ENCODE results near the gene TMA7. TPM values are rescaled to one million over a fixed set of nuclear protein-coding genes. Genes with fewer than 3 reads are reported as not detected.

TMA7 gene
- total and polyA plus RNA-seq, 4 donors = 152 to 985 (median 239) TPM

DNA sequence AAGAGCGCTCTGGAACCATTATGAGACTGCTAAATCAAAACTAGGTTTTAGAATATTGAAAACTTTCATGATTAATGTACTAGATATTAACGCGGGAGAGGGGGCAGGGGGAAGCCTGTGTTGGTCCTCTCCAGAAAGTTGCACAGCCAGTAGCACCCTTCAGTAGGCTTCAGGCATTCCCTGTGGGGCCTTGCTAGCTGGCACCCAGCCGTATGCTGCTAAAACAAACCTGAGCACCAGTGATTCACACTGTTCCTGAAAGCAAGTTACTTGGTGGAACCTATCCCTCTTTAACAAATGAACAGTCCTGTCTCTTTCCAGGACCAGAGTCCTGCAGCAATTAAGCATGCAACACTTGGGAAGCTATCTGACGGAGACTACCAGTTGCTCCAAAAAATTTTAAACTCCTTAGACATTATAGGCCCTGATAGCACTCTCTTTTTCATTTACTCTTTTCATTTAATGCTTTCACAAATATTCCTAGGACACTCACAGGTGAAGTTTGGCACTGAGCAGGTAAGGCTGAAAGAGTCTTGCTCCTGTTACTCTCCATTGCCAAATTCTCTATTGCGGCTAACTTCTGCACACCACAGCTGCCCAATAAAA is 5.3 kb downstream of the TMA7 start:
- H3K36me3 ChIP-seq (ENCODE audit: control insufficient read depth in 4 of 4, insufficient read depth in 4 of 4, low read length in 4 of 4) = peaks cover 0 to 13% (median 7%) of the 10 kb centered on the region in 4 donors
- H3K4me3 ChIP-seq = no peak overlapping the region
- H3K27ac ChIP-seq (ENCODE audit: low read depth in 1 of 2, low read length in 1 of 2) = no peak overlapping the region
- no peak for DNase-seq
- H3K9ac ChIP-seq (ENCODE audit: insufficient read depth in 1 of 2, low read length in 2 of 2) = no peak overlapping the region
- no peak for ATAC-seq (ENCODE audit: insufficient read depth, low FRiP score)
- no peaks in the 10 kb centered on the region for H3K27me3 ChIP-seq (ENCODE audit: control insufficient read depth in 3 of 3, insufficient read depth in 3 of 3, low read length in 2 of 3)
- TF ChIP-seq, protein P1, sequence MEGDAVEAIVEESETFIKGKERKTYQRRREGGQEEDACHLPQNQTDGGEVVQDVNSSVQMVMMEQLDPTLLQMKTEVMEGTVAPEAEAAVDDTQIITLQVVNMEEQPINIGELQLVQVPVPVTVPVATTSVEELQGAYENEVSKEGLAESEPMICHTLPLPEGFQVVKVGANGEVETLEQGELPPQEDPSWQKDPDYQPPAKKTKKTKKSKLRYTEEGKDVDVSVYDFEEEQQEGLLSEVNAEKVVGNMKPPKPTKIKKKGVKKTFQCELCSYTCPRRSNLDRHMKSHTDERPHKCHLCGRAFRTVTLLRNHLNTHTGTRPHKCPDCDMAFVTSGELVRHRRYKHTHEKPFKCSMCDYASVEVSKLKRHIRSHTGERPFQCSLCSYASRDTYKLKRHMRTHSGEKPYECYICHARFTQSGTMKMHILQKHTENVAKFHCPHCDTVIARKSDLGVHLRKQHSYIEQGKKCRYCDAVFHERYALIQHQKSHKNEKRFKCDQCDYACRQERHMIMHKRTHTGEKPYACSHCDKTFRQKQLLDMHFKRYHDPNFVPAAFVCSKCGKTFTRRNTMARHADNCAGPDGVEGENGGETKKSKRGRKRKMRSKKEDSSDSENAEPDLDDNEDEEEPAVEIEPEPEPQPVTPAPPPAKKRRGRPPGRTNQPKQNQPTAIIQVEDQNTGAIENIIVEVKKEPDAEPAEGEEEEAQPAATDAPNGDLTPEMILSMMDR (IDR thresholded peaks at IDR 0.05; ENCODE audit: control extremely low read depth, extremely low read depth) = no peak
- H3K9me3 ChIP-seq (ENCODE audit: control insufficient read depth in 4 of 4, insufficient read depth in 3 of 4, low read length in 3 of 4) = no peaks in the 10 kb centered on the region
- 73 to 89% methylated on average over 6 of the region's 6 CpGs for whole genome bisulfite sequencing, 2 donors
- peaks cover 0 to 25% (median 5%) of the 10 kb centered on the region in 5 donors for H3K4me1 ChIP-seq (ENCODE audit: control insufficient read depth in 5 of 5, insufficient read depth in 5 of 5, low read length in 5 of 5)

DNA sequence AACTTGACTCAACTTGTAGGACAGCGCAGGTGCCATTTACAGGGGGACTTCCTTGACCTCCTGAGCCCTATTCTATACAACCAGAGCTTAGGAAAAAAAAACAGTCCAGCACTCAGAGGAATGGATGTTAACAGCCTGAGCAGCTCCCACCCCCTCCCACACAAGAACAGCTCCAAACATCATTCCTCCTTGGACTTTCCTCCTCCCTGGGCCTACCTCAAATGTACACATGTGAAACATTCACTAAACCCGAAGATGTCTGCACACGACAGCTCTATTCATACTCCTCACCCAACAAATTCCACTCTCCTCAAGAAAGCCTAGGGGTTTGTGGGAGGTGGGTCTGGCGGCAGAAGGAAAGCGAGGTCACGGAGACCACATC is 6.0 kb downstream of the TMA7 start:
- TF ChIP-seq, protein P1 (IDR thresholded peaks at IDR 0.05; ENCODE audit: control extremely low read depth, extremely low read depth) = no peak
- H3K36me3 ChIP-seq (ENCODE audit: control insufficient read depth in 4 of 4, insufficient read depth in 4 of 4, low read length in 4 of 4) = peaks cover 0 to 13% (median 7%) of the 10 kb centered on the region in 4 donors
- H3K27me3 ChIP-seq (ENCODE audit: control insufficient read depth in 3 of 3, insufficient read depth in 3 of 3, low read length in 2 of 3) = no peaks in the 10 kb centered on the region
- ATAC-seq (ENCODE audit: insufficient read depth, low FRiP score) (no peak), DNase-seq (no peak)
- peaks cover 0 to 25% (median 5%) of the 10 kb centered on the region in 5 donors for H3K4me1 ChIP-seq (ENCODE audit: control insufficient read depth in 5 of 5, insufficient read depth in 5 of 5, low read length in 5 of 5)
- peak overlapping the region; percentile 80 for H3K4me3 ChIP-seq
- H3K9me3 ChIP-seq (ENCODE audit: control insufficient read depth in 4 of 4, insufficient read depth in 3 of 4, low read length in 3 of 4) = no peaks in the 10 kb centered on the region
- H3K9ac ChIP-seq (ENCODE audit: insufficient read depth in 1 of 2, low read length in 2 of 2) = peak overlapping the region; percentile 56 to 75
- peak overlapping the region; percentile 91 to 97 for H3K27ac ChIP-seq (ENCODE audit: low read depth in 1 of 2, low read length in 1 of 2)
- 14 to 16% methylated on average over 6 of the region's 6 CpGs for WGBS, 2 donors

- H3K9ac ChIP-seq (ENCODE audit: insufficient read depth in 1 of 2, low read length in 2 of 2) = peak within 1 kb of the TSS; percentile 67 to 75
- 0% methylated on average over 83 to 91 of the region's 91 CpGs for WGBS, 2 donors
- H3K4me3 ChIP-seq = peak within 1 kb of the TSS; percentile 80
- H3K9me3 ChIP-seq (ENCODE audit: control insufficient read depth in 4 of 4, insufficient read depth in 3 of 4, low read length in 3 of 4) = no peaks in the 10 kb centered on the region
- H3K27me3 ChIP-seq (ENCODE audit: control insufficient read depth in 3 of 3, insufficient read depth in 3 of 3, low read length in 2 of 3) = no peaks in the 10 kb centered on the region
- DNase-seq (peak; percentile 90 to 92 (median 91)), ATAC-seq (ENCODE audit: insufficient read depth, low FRiP score) (peak; percentile 99)
- peak within 1 kb of the TSS; percentile 91 to 97 for H3K27ac ChIP-seq (ENCODE audit: low read depth in 1 of 2, low read length in 1 of 2)
- peaks cover 0 to 21% (median 5%) of the 10 kb centered on the region in 5 donors for H3K4me1 ChIP-seq (ENCODE audit: control insufficient read depth in 5 of 5, insufficient read depth in 5 of 5, low read length in 5 of 5)
- peaks cover 0 to 15% (median 8%) of the 10 kb centered on the region in 4 donors for H3K36me3 ChIP-seq (ENCODE audit: control insufficient read depth in 4 of 4, insufficient read depth in 4 of 4, low read length in 4 of 4)
- TF ChIP-seq, protein P1 (IDR thresholded peaks at IDR 0.05; ENCODE audit: control extremely low read depth, extremely low read depth) = no peak
Measured at GRCh38 chr3:48446425-48447193, 6.6 kb downstream of the TMA7 start, which contains the start of gene ATRIP. Gene ATRIP (plus strand): TSS chr3:48446737. CDS start chr3:48446846, 109 bp downstream.
